T-cell (primary cell): Measurements from ENCODE around the gene GYPB. TPM values are rescaled to one million over a fixed set of nuclear protein-coding genes. Genes with fewer than 3 reads are reported as not detected.
"Not testable (repeated sequence)": the region's sequence is repeated elsewhere in the genome, so short reads cannot be mapped to it uniquely, and the experiment has no call there.

ENCODE experiments used
- ATAC-seq, 4 experiments: fragments of 200-7000 bp in 3 of 4; fragments of 150-1000 bp in 1 of 4; cut with Tn5 transposase; replicated peaks in 1 of 4; 1 replicate in 3 of 4; 2 replicates in 1 of 4; pipeline ENCODE4 v1.10.0; 2021; ENCODE audit warnings: moderate library complexity in 3 of 4, mild to moderate bottlenecking in 2 of 4, moderate number of reproducible peaks in 1 of 4
- CTCF ChIA-PET, 2 donors: fragments of 300-600 bp; sonication (Branson Sonifier 250); formaldehyde crosslinking; loops; one replicate each; lab custom pipeline; 2022; ENCODE audit warnings: antibody characterized with exemption in 2 of 2; lab: Charles Lee
- POLR2A ChIA-PET, 2 donors: fragments of 300-600 bp; sonication (Branson Sonifier 250); formaldehyde crosslinking; loops; one replicate each; lab custom pipeline; 2022; ENCODE audit warnings: antibody characterized with exemption in 2 of 2; lab: Charles Lee
- DNase-seq, 35 experiments: peaks; one replicate each; pipeline versions ENCODE4 v3.0.0 to v3.0.0-alpha.2; 2013 to 2023
- H3K27ac ChIP-seq: one replicate; pipeline ENCODE4 v1.5.1; 2013; ENCODE audit warnings: low read length
- H3K27me3 ChIP-seq, 2 experiments: replicated peaks in 1 of 2; 1 replicate in 1 of 2; 2 replicates in 1 of 2; pipeline versions ENCODE4 v1.6.1 to v1.7.0; 2013; ENCODE audit warnings: low read length in 1 of 2, mixed read lengths in 1 of 2; ENCODE audit not compliant: control insufficient read depth in 2 of 2, insufficient read depth in 2 of 2; ENCODE audit errors: extremely low read depth in 1 of 2
- H3K36me3 ChIP-seq, 2 donors: 1 replicate in 1 of 2; 2 replicates in 1 of 2; pipeline versions ENCODE4 v1.6.1 to v1.7.0; 2013; ENCODE audit warnings: low read length in 1 of 2; ENCODE audit not compliant: control insufficient read depth in 2 of 2, insufficient read depth in 1 of 2; ENCODE audit errors: extremely low read depth in 1 of 2
- H3K4me1 ChIP-seq, 2 experiments: 1 replicate in 1 of 2; 2 replicates in 1 of 2; pipeline versions ENCODE4 v1.6.1 to v1.7.0; 2013; ENCODE audit warnings: low read length in 2 of 2, mixed read lengths in 1 of 2; ENCODE audit not compliant: insufficient read depth in 2 of 2, control insufficient read depth in 1 of 2; ENCODE audit errors: extremely low read depth in 1 of 2
- H3K4me3 ChIP-seq, 2 donors: 1 replicate in 1 of 2; 2 replicates in 1 of 2; pipeline versions ENCODE4 v1.5.1 to v1.7.0; 2013; ENCODE audit warnings: mild to moderate bottlenecking in 2 of 2, low read length in 1 of 2, moderate library complexity in 1 of 2; ENCODE audit not compliant: control insufficient read depth in 1 of 2; ENCODE audit errors: extremely low read depth in 1 of 2
- H3K9me3 ChIP-seq: 2 replicates; pipeline ENCODE4 v1.7.0; 2013
- H3K27ac Mint-ChIP-seq, 2 donors: one replicate each; pipeline ENCODE4 v1.8.0; 2020 to 2021; ENCODE audit warnings: mild to moderate bottlenecking in 2 of 2, mixed read lengths in 2 of 2
- H3K27me3 Mint-ChIP-seq, 2 donors: one replicate each; pipeline ENCODE4 v1.8.0; 2021 to 2022; ENCODE audit warnings: mixed read lengths in 2 of 2
- H3K36me3 Mint-ChIP-seq: one replicate; pipeline ENCODE4 v1.8.0; 2021; ENCODE audit warnings: mixed read lengths
- H3K4me1 Mint-ChIP-seq, 3 donors: one replicate each; pipeline ENCODE4 v1.8.0; 2020 to 2022; ENCODE audit warnings: mixed read lengths in 3 of 3, mild to moderate bottlenecking in 1 of 3
- H3K4me3 Mint-ChIP-seq, 3 donors: one replicate each; pipeline ENCODE4 v1.8.0; 2020 to 2022; ENCODE audit warnings: mild to moderate bottlenecking in 3 of 3, mixed read lengths in 3 of 3, moderate library complexity in 3 of 3
- H3K9me3 Mint-ChIP-seq, 3 donors: one replicate each; pipeline ENCODE4 v1.8.0; 2020 to 2022; ENCODE audit warnings: mixed read lengths in 3 of 3
- WGBS: methylation state at CpG from one replicate; pipeline ENCODE4 v1.1.5; 2013; ENCODE audit warnings: missing lambda C conversion rate; ENCODE audit not compliant: insufficient coverage; 5-methylcytosine and 5-hydroxymethylcytosine counted together
- total RNA-seq, 35 experiments: library from RNA in 6 of 35; stranded (reverse) in 6 of 35; fragments of 120-200 nt in 1 of 35; gene quantifications; one replicate each; pipeline versions ENCODE4 v1.2.1 to v1.2.4 and lab custom pipeline; 2013 to 2026

GYPB gene
- total RNA-seq, 5 donors from 2014 or later (not counting 1 experiment from before 2014, with no cell fraction given) = not detected

GRCh38 chr4:144030708-144031107, 11.5 kb upstream of the GYPB start:
- CTCF ChIA-PET, H3K36me3 ChIP-seq, H3K27me3 ChIP-seq, ATAC-seq, H3K36me3 Mint-ChIP-seq, H3K27ac ChIP-seq, H3K27me3 Mint-ChIP-seq, H3K4me3 Mint-ChIP-seq, POLR2A ChIA-PET, H3K27ac Mint-ChIP-seq, H3K9me3 Mint-ChIP-seq, H3K4me3 ChIP-seq, H3K9me3 ChIP-seq, DNase-seq, H3K4me1 ChIP-seq: not testable (repeated sequence)
- no CpG with 5 or more reads among the region's 4 CpGs for WGBS
- H3K4me1 Mint-ChIP-seq = peaks cover 0 to 13% (median 5%) of the 10 kb centered on the region in 3 donors

- H3K4me3 ChIP-seq, H3K4me1 ChIP-seq, H3K27me3 Mint-ChIP-seq, H3K27ac Mint-ChIP-seq, ATAC-seq, CTCF ChIA-PET, DNase-seq, POLR2A ChIA-PET, H3K9me3 ChIP-seq, H3K27me3 ChIP-seq, H3K27ac ChIP-seq, H3K9me3 Mint-ChIP-seq, H3K36me3 Mint-ChIP-seq, H3K36me3 ChIP-seq, H3K4me3 Mint-ChIP-seq: not testable (repeated sequence)
- peaks cover 0 to 13% (median 5%) of the 10 kb centered on the region in 3 donors for H3K4me1 Mint-ChIP-seq
- WGBS = 100% methylated on average over 1 of the region's 4 CpGs
These were observed 7.5 kb upstream of the GYPB start for GRCh38 chr4:144026682-144027081.

- DNase-seq, H3K36me3 ChIP-seq, H3K4me1 ChIP-seq, H3K27me3 ChIP-seq, ATAC-seq, H3K4me3 ChIP-seq, H3K9me3 ChIP-seq, POLR2A ChIA-PET, H3K27me3 Mint-ChIP-seq, H3K9me3 Mint-ChIP-seq, H3K27ac Mint-ChIP-seq, H3K27ac ChIP-seq, H3K4me3 Mint-ChIP-seq, H3K4me1 Mint-ChIP-seq, H3K36me3 Mint-ChIP-seq: not testable (repeated sequence)
- CTCF ChIA-PET = interaction anchor here in 1 of 2 donors (0.7 kb wide), 1 partner anchor 165 kb away, joined by 4 read pairs; no protein-coding TSS in a partner anchor
- no CpG with 5 or more reads among the region's 4 CpGs for WGBS
These were observed 5.3 kb upstream of the GYPB start for GRCh38 chr4:144024399-144025053.

- CTCF ChIA-PET, H3K27ac ChIP-seq, H3K4me1 Mint-ChIP-seq, H3K27me3 ChIP-seq, H3K36me3 ChIP-seq, H3K4me3 ChIP-seq, H3K4me1 ChIP-seq, DNase-seq, H3K27me3 Mint-ChIP-seq, H3K4me3 Mint-ChIP-seq, POLR2A ChIA-PET, H3K36me3 Mint-ChIP-seq, H3K9me3 ChIP-seq, H3K27ac Mint-ChIP-seq, H3K9me3 Mint-ChIP-seq, ATAC-seq: not testable (repeated sequence)
- WGBS = no CpG with 5 or more reads among the region's 3 CpGs
These were observed 3.7 kb upstream of the GYPB start for GRCh38 chr4:144022772-144023400.

- WGBS = 60% methylated on average over 1 of the region's 4 CpGs
- ATAC-seq = peak in 1 of 4 experiments; percentile 33
- H3K27me3 Mint-ChIP-seq = not testable (repeated sequence)
These were observed 2.3 kb upstream of the GYPB start for GRCh38 chr4:144021336-144021990.

GRCh38 chr4:144018223-144019000, 768 bp downstream of the GYPB start:
- H3K9me3 Mint-ChIP-seq, ATAC-seq, H3K4me1 ChIP-seq, H3K36me3 Mint-ChIP-seq, H3K27ac ChIP-seq, H3K27me3 Mint-ChIP-seq, H3K36me3 ChIP-seq, H3K4me3 ChIP-seq, POLR2A ChIA-PET, H3K9me3 ChIP-seq, H3K4me3 Mint-ChIP-seq, H3K27ac Mint-ChIP-seq, H3K27me3 ChIP-seq, H3K4me1 Mint-ChIP-seq, DNase-seq: not testable (repeated sequence)
- CTCF ChIA-PET = interaction anchor here in 1 of 2 donors (0.6 kb wide), 1 partner anchor 251 kb away, joined by 3 read pairs; no protein-coding TSS in a partner anchor
- WGBS = no CpG with 5 or more reads among the region's 3 CpGs

More at GRCh38 chr4:144021336-144021990, 2.3 kb upstream of the GYPB start:
- H3K4me1 ChIP-seq, CTCF ChIA-PET, POLR2A ChIA-PET, H3K9me3 ChIP-seq, H3K9me3 Mint-ChIP-seq, H3K27ac Mint-ChIP-seq, H3K36me3 Mint-ChIP-seq, H3K4me1 Mint-ChIP-seq, H3K36me3 ChIP-seq, H3K4me3 ChIP-seq, H3K4me3 Mint-ChIP-seq, H3K27ac ChIP-seq, H3K27me3 ChIP-seq: not testable (repeated sequence)
- peak in 1 of 35 experiments; percentile 1 for DNase-seq
